Measurements from ENCODE around the gene TRPC1. TPM values are rescaled to one million over a fixed set of nuclear protein-coding genes. Genes with fewer than 3 reads are reported as not detected.

The TRPC1 gene
- total RNA-seq, 1 experiment from 2014 or later = 3.8 TPM

- Histone ChIP-seq H3K9me3 (ENCODE audit: insufficient read depth, low read depth) (no peaks in the 10 kb centered on the region), H3K36me3 (ENCODE audit: low read depth) (no peaks in the 10 kb centered on the region), H3K27me3 (ENCODE audit: insufficient read depth, low read depth) (no peaks in the 10 kb centered on the region), H3K4me1 (replicated peaks; ENCODE audit: insufficient read depth) (no peaks in the 10 kb centered on the region), H4K20me1 (ENCODE audit: insufficient read depth) (no peaks in the 10 kb centered on the region), H3K79me2 (ENCODE audit: low read depth) (no peaks in the 10 kb centered on the region), H3K4me3 (no peak overlapping the region), H2AFZ (no peak overlapping the region), H3K4me2 (no peak overlapping the region), H3K27ac (no peak overlapping the region), H3K9me2 (ENCODE audit: insufficient read depth) (no peaks in the 10 kb centered on the region), H3F3A (ENCODE audit: insufficient read depth, low read depth) (no peaks in the 10 kb centered on the region)
- ChIA-PET CTCF (no interaction called here), POLR2A (ENCODE audit: unreplicated experiment) (no interaction called here)
- no peak for DNase-seq
- intact Hi-C loops (cut with micrococcal nuclease; ENCODE audit: unreplicated experiment) = no loop called here
- BruUV-seq (replicated peaks) = no TSS peak
- TF ChIP-seq EZH2 (IDR thresholded peaks at IDR 0.05; ENCODE audit: low read depth) (no peak), CTCF (conservative IDR thresholded peaks at IDR 0.05) (no peak)
Measured at GRCh38 chr3:142784228-142784627, 60.4 kb downstream of the TRPC1 start.

DNA sequence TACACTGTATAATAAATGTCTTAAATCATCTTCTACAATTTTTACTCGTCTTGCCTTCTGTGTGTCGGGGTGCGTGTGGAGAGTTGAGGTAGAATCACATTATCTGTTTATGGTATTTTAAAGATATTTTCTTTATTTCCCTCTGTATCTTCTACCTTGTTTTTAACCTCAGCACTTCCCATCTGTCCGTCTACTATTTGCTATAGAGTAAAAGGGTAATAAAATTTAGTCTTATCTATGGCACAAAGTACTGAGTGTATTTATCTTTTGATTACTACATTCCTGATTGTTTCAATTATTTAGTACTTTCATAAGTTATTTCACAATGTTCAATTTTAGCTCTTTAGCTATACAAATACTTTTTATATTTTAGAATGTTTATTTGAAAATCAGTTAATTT lies 62.2 kb downstream of the TRPC1 start:
- intact Hi-C loops (cut with micrococcal nuclease; ENCODE audit: unreplicated experiment) = no loop called here
- POLR2A ChIA-PET (ENCODE audit: unreplicated experiment) = no interaction called here
- no peak for DNase-seq

DNA sequence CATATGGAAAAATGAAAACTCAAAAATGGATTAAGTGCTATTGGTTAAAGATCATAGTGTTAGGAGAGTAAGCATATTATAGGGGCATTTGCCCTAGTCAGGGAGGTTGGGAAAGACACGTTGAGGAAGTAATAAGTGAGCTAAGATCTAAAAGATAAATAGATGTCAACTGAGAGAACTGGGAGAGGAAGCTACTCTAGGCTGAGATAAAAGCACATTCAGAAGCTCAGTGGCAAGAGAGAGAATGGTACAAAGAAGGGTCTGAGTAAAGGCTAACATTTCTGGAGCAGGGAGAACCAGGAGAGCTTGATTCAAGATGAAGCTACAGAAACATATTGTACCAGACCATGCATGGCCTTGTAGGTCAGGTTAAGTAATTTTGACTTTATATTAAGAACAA lies 63.9 kb downstream of the TRPC1 start:
- no peaks in the 10 kb centered on the region for H4K20me1 ChIP-seq (ENCODE audit: insufficient read depth)
- intact Hi-C loops (cut with micrococcal nuclease; ENCODE audit: unreplicated experiment) = no loop called here
- H3K27me3 ChIP-seq (ENCODE audit: insufficient read depth, low read depth) = no peaks in the 10 kb centered on the region
- no peaks in the 10 kb centered on the region for H3K36me3 ChIP-seq (ENCODE audit: low read depth)
- DNase-seq = no peak
- CTCF ChIA-PET = no interaction called here
- no peaks in the 10 kb centered on the region for H3K79me2 ChIP-seq (ENCODE audit: low read depth)
- POLR2A ChIA-PET (ENCODE audit: unreplicated experiment) = interaction anchor here (0.6 kb wide), 1 partner anchor 21 kb away, joined by 10 read pairs; no protein-coding TSS in a partner anchor
- no peaks in the 10 kb centered on the region for H3K9me3 ChIP-seq (ENCODE audit: insufficient read depth, low read depth)
- no TSS peak for BruUV-seq (replicated peaks)
- H2AFZ ChIP-seq = no peak overlapping the region
- no peaks in the 10 kb centered on the region for H3F3A ChIP-seq (ENCODE audit: insufficient read depth, low read depth)
- no peaks in the 10 kb centered on the region for H3K4me1 ChIP-seq (replicated peaks; ENCODE audit: insufficient read depth)
- no peak overlapping the region for H3K4me2 ChIP-seq
- TF ChIP-seq CTCF (conservative IDR thresholded peaks at IDR 0.05) (no peak), EZH2 (IDR thresholded peaks at IDR 0.05; ENCODE audit: low read depth) (no peak)
- H3K4me3 ChIP-seq = no peak overlapping the region
- H3K9me2 ChIP-seq (ENCODE audit: insufficient read depth) = no peaks in the 10 kb centered on the region
- H3K27ac ChIP-seq = no peak overlapping the region

More for the DNA sequence above, 62.2 kb downstream of the TRPC1 start:
- H3K36me3 ChIP-seq (ENCODE audit: low read depth) = no peaks in the 10 kb centered on the region
- no peaks in the 10 kb centered on the region for H3F3A ChIP-seq (ENCODE audit: insufficient read depth, low read depth)
- no peak overlapping the region for H2AFZ ChIP-seq
- CTCF ChIA-PET = no interaction called here
- no peaks in the 10 kb centered on the region for H3K9me3 ChIP-seq (ENCODE audit: insufficient read depth, low read depth)
- H3K4me1 ChIP-seq (replicated peaks; ENCODE audit: insufficient read depth) = no peaks in the 10 kb centered on the region
- H3K27me3 ChIP-seq (ENCODE audit: insufficient read depth, low read depth) = no peaks in the 10 kb centered on the region
- H3K9me2 ChIP-seq (ENCODE audit: insufficient read depth) = no peaks in the 10 kb centered on the region
- TF ChIP-seq CTCF (conservative IDR thresholded peaks at IDR 0.05) = no peak
- TF ChIP-seq EZH2 (IDR thresholded peaks at IDR 0.05; ENCODE audit: low read depth) = no peak
- no peak overlapping the region for H3K27ac ChIP-seq
- BruUV-seq (replicated peaks) = no TSS peak
- no peak overlapping the region for H3K4me3 ChIP-seq
- H4K20me1 ChIP-seq (ENCODE audit: insufficient read depth) = no peaks in the 10 kb centered on the region
- no peaks in the 10 kb centered on the region for H3K79me2 ChIP-seq (ENCODE audit: low read depth)
- H3K4me2 ChIP-seq = no peak overlapping the region
